A549 (cell line): ENCODE data around the gene TMEM40.

Source experiments
- CBX2 ChIP-seq: fragments of 200-600 bp; sonication (generic); IDR thresholded peaks from 2 replicates; pipeline ENCODE4 v1.6.1; 2016; ENCODE audit warnings: low read depth, mild to moderate bottlenecking, borderline replicate concordance
- CEBPB ChIP-seq, 2 experiments: fragments of >200 bp in 1 of 2; sonication (Bioruptor Twin) in 1 of 2; formaldehyde crosslinking in 1 of 2; IDR thresholded peaks; 2 replicates each; pipeline ENCODE4 v1.6.1; 2012 to 2016
- CHD2 ChIP-seq: fragments of 150-350 bp; IDR thresholded peaks from 2 replicates; pipeline ENCODE4 v1.6.1; 2014; ENCODE audit warnings: low read length; ENCODE audit not compliant: partially characterized antibody
- CTCF ChIP-seq: fragments of >200 bp; sonication (Bioruptor Twin); formaldehyde crosslinking; IDR thresholded peaks from 3 replicates; pipeline ENCODE4 v1.5.1; 2016
- EHMT2 ChIP-seq: fragments of 200-600 bp; sonication (generic); IDR thresholded peaks from 2 replicates; pipeline ENCODE4 v1.6.1; 2016; ENCODE audit warnings: antibody characterized with exemption, low read depth, mild to moderate bottlenecking, moderate library complexity
- FOSL2 ChIP-seq, 2 experiments: fragments of 450-650 bp in 1 of 2; fragments of >200 bp in 1 of 2; sonication (Bioruptor Twin) in 1 of 2; formaldehyde crosslinking; IDR thresholded peaks; 2 replicates each; pipeline versions ENCODE4 v1.5.0 to v1.6.1; 2016 to 2020; ENCODE audit warnings: mild to moderate bottlenecking in 1 of 2, moderate library complexity in 1 of 2
- POLR2A ChIP-seq: IDR thresholded peaks from 2 replicates; pipeline ENCODE4 v1.6.1; 2012; ENCODE audit warnings: mild to moderate bottlenecking, low read length
- RFX5 ChIP-seq: fragments of 450-650 bp; IDR thresholded peaks from 2 replicates; pipeline ENCODE4 v1.7.1; 2014; ENCODE audit warnings: antibody characterized with exemption, mild to moderate bottlenecking, moderate library complexity
- TFCP2L1 ChIP-seq: fragments of 250-450 bp; sonication (Bioruptor Pico); IDR thresholded peaks from 2 replicates; pipeline ENCODE4 v1.5.0; 2021; ENCODE audit warnings: mild to moderate bottlenecking
- TP53 ChIP-seq: fragments of 250-450 bp; sonication (Bioruptor Pico); IDR thresholded peaks from 2 replicates; pipeline ENCODE4 v1.5.0; 2021; ENCODE audit warnings: mild to moderate bottlenecking, moderate library complexity
- USF2 ChIP-seq: fragments of 450-650 bp; IDR thresholded peaks from 2 replicates; pipeline ENCODE4 v1.6.1; 2014; ENCODE audit warnings: antibody characterized with exemption
- TF ChIP-seq, protein P1 (sequence below): IDR thresholded peaks from 2 replicates; pipeline ENCODE4 v1.6.1; 2012

- TF ChIP-seq CTCF (no peak), CHD2 (no peak), RFX5 (no peak), USF2 (no peak), EHMT2 (no peak), POLR2A (no peak), CBX2 (no peak), FOSL2 (IDR thresholded peaks at IDR 0.05) (no peak), FOSL2 (CRISPR knock-in tag; IDR thresholded peaks at IDR 0.05) (no peak), TP53 (CRISPR knock-in tag) (no peak), TFCP2L1 (no peak), CEBPB (IDR thresholded peaks at IDR 0.05) (no peak)
- TF ChIP-seq, protein P1, sequence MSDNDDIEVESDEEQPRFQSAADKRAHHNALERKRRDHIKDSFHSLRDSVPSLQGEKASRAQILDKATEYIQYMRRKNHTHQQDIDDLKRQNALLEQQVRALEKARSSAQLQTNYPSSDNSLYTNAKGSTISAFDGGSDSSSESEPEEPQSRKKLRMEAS = no peak
Measured at GRCh38 chr3:12780751-12781150, 21.7 kb upstream of the TMEM40 start.
